Loucy (cell line): ENCODE results near the gene IL12RB2.

Experiments used
- EZH2phosphoT487 ChIP-seq: fragments of 200-600 bp; IDR thresholded peaks from 2 replicates; pipeline ENCODE4 v1.6.1; 2018; ENCODE audit warnings: antibody characterized with exemption, mild to moderate bottlenecking, moderate library complexity, borderline replicate concordance
- TF ChIP-seq, protein P1 (sequence below): fragments of 200-600 bp; sonication (generic); conservative IDR thresholded peaks from 2 replicates; pipeline ENCODE4 v1.5.1; 2014; ENCODE audit warnings: mild to moderate bottlenecking, antibody characterized with exemption, low read length

DNA sequence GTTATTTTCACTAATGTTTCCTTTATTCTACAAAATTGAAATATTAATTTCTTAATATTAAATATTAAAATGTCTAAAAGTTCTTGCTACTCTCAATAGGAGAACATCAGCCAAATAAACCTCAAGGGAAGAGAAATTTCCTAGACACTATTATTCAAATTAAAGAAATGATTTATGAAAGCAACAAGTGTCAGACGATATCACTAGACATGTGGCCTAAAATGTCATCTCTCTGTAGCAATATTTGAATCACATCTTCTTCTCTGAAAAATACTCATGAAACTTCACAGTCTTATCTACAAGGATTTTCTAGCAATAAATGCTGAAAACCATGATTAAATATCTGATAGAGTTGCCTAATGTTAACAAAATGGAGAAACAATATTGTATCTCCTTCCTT, 125.1 kb downstream of the IL12RB2 start:
- TF ChIP-seq, protein P1, sequence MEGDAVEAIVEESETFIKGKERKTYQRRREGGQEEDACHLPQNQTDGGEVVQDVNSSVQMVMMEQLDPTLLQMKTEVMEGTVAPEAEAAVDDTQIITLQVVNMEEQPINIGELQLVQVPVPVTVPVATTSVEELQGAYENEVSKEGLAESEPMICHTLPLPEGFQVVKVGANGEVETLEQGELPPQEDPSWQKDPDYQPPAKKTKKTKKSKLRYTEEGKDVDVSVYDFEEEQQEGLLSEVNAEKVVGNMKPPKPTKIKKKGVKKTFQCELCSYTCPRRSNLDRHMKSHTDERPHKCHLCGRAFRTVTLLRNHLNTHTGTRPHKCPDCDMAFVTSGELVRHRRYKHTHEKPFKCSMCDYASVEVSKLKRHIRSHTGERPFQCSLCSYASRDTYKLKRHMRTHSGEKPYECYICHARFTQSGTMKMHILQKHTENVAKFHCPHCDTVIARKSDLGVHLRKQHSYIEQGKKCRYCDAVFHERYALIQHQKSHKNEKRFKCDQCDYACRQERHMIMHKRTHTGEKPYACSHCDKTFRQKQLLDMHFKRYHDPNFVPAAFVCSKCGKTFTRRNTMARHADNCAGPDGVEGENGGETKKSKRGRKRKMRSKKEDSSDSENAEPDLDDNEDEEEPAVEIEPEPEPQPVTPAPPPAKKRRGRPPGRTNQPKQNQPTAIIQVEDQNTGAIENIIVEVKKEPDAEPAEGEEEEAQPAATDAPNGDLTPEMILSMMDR, result no peak
- no peak for TF ChIP-seq EZH2phosphoT487
